D721Med (cell line): ENCODE measurements around the gene ARAP2.

ENCODE experiments used
- DNase-seq: peaks from one replicate; pipeline ENCODE4 v3.0.0; 2011; ENCODE audit warnings: low spot score; ENCODE audit not compliant: insufficient read length
- FAIRE-seq: peaks from 2 replicates; lab custom pipeline; 2011; peaks lifted over from hg19 to GRCh38; lab: Jason Lieb, UNC
- CTCF ChIP-seq: IDR thresholded peaks from 2 replicates; pipeline ENCODE4 v1.5.1; 2012; ENCODE audit warnings: mild to moderate bottlenecking, control low read depth; ENCODE audit not compliant: insufficient read depth; ENCODE audit errors: missing control alignments

ARAP2 gene

GRCh38 chr4:36220776-36221175 is 23.5 kb downstream of the ARAP2 start:
- DNase-seq, result no peak
- TF ChIP-seq CTCF, result no peak
- FAIRE-seq, result no peak

- FAIRE-seq (no peak), DNase-seq (no peak)
- no peak for TF ChIP-seq CTCF
Measured at GRCh38 chr4:36218121-36218520, 26.2 kb downstream of the ARAP2 start.

- FAIRE-seq (no peak), DNase-seq (no peak)
- no peak for TF ChIP-seq CTCF
Measured at GRCh38 chr4:36215627-36216026, 28.7 kb downstream of the ARAP2 start.

GRCh38 chr4:36214735-36215485 is 29.4 kb downstream of the ARAP2 start:
- TF ChIP-seq CTCF, result no peak
- FAIRE-seq, result no peak
- no peak for DNase-seq

- no peak for TF ChIP-seq CTCF
- FAIRE-seq (no peak), DNase-seq (no peak)
Measured at GRCh38 chr4:36213977-36214376, 30.3 kb downstream of the ARAP2 start.

GRCh38 chr4:36211084-36211483 is 33.2 kb downstream of the ARAP2 start:
- DNase-seq, result no peak
- no peak for FAIRE-seq
- TF ChIP-seq CTCF, result no peak

GRCh38 chr4:36209941-36210649 is 34.2 kb downstream of the ARAP2 start:
- no peak for DNase-seq
- no peak for TF ChIP-seq CTCF
- peak; percentile 38 for FAIRE-seq
